ENCODE results near the gene ORAI3. TPM values are rescaled to one million over a fixed set of nuclear protein-coding genes. Genes with fewer than 3 reads are reported as not detected.

Gene ORAI3
- total RNA-seq, 1 experiment from 2014 or later = 10.8 TPM

DNA sequence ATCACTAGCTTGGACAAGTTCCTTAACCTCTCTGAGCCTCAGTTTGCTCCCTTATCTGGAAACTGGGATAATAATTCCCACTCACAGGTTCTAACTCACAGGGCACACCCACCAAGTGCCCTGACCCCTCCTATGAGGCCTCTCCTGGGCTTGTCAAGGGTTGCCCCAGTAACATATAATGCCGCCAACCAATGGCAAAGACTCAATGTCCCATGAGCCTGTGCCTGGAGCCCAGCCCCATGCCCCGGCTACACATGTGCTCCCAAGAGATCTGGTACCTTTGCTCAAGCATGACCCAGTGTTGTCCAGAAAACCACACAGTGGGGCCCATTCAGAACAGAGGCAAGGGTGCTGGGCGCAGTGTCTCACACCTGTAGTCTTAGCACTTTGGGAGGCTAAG, 34.0 kb upstream of the ORAI3 start:
- TF ChIP-seq ZNF121 (CRISPR knock-in tag; IDR thresholded peaks at IDR 0.05) (0 out of 2 replicates have a peak, but pooled peaks have one; percentile 34), FOXP1 (CRISPR knock-in tag; IDR thresholded peaks at IDR 0.05; ENCODE audit: borderline replicate concordance) (no peak)
- Mint-ChIP-seq H3K4me3 (no peak overlapping the region), H3K36me3 (no peaks in the 10 kb centered on the region), H3K27ac (no peak overlapping the region), H3K4me1 (peaks cover 10% of the 10 kb centered on the region), H3K27me3 (ENCODE audit: low read depth) (no peaks in the 10 kb centered on the region; the same call in 1 of the 2 replicates), H3K9me3 (no peaks in the 10 kb centered on the region)
- no peak for DNase-seq (ENCODE audit: low spot score)
- ChIA-PET CTCF (interaction anchor here (1.3 kb wide), 1 partner anchor 70 kb away, joined by 5 read pairs; no protein-coding TSS in a partner anchor), POLR2A (no interaction called here)
- ATAC-seq = no peak; the same call in 1 of the 2 replicates

DNA sequence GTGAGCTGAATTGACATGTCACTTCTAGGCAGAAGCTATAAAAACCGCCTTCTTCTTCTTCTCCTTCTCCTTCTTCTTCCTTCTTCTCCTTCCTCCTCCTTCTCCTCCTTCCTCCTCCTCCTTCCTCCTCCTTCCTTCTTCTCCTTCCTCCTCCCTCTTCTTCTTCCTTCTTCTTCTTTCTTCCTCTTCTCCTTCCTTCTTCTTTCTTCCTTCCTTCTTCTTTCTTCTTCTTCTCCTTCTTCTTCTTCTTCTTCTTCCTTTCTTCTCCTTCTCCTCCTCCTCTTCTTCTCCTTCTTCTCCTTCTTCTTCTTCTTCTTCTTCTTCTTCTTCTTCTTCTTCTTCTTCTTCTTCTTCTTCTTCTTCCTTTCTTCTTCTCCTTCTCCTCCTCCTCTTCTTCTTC, 30.3 kb upstream of the ORAI3 start:
- Mint-ChIP-seq H3K9me3 (no peaks in the 10 kb centered on the region), H3K27ac (no peak overlapping the region), H3K4me3 (no peak overlapping the region), H3K36me3 (no peaks in the 10 kb centered on the region), H3K27me3 (ENCODE audit: low read depth) (no peaks in the 10 kb centered on the region; the same call in 1 of the 2 replicates), H3K4me1 (no peaks in the 10 kb centered on the region)
- DNase-seq (ENCODE audit: low spot score) (no peak), ATAC-seq (no peak)
- ChIA-PET CTCF (interaction anchor here (2.0 to 2.7 kb wide), 2 partner anchors 16 to 74 kb away, joined by 12 to 19 read pairs; no protein-coding TSS in a partner anchor), POLR2A (no interaction called here)
- TF ChIP-seq CTCF (IDR thresholded peaks at IDR 0.05) = no peak
- no peak for TF ChIP-seq ZNF396 (CRISPR knock-in tag; IDR thresholded peaks at IDR 0.05; ENCODE audit: borderline replicate concordance)
- TF ChIP-seq TP53 (CRISPR knock-in tag; IDR thresholded peaks at IDR 0.05) = no peak
- no peak for TF ChIP-seq SOX15 (CRISPR knock-in tag; IDR thresholded peaks at IDR 0.05)
- TF ChIP-seq JAZF1 (CRISPR knock-in tag; IDR thresholded peaks at IDR 0.05) = no peak
- no peak for TF ChIP-seq USF1 (CRISPR knock-in tag; IDR thresholded peaks at IDR 0.05)
- no peak for TF ChIP-seq NR2C2 (CRISPR knock-in tag; IDR thresholded peaks at IDR 0.05)
- no peak for TF ChIP-seq ZNF121 (CRISPR knock-in tag; IDR thresholded peaks at IDR 0.05)
- TF ChIP-seq, protein P1, sequence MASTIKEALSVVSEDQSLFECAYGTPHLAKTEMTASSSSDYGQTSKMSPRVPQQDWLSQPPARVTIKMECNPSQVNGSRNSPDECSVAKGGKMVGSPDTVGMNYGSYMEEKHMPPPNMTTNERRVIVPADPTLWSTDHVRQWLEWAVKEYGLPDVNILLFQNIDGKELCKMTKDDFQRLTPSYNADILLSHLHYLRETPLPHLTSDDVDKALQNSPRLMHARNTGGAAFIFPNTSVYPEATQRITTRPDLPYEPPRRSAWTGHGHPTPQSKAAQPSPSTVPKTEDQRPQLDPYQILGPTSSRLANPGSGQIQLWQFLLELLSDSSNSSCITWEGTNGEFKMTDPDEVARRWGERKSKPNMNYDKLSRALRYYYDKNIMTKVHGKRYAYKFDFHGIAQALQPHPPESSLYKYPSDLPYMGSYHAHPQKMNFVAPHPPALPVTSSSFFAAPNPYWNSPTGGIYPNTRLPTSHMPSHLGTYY (CRISPR knock-in tag; IDR thresholded peaks at IDR 0.05) = no peak
- TF ChIP-seq JUN (CRISPR knock-in tag; IDR thresholded peaks at IDR 0.05) = no peak
- TF ChIP-seq, protein P2, sequence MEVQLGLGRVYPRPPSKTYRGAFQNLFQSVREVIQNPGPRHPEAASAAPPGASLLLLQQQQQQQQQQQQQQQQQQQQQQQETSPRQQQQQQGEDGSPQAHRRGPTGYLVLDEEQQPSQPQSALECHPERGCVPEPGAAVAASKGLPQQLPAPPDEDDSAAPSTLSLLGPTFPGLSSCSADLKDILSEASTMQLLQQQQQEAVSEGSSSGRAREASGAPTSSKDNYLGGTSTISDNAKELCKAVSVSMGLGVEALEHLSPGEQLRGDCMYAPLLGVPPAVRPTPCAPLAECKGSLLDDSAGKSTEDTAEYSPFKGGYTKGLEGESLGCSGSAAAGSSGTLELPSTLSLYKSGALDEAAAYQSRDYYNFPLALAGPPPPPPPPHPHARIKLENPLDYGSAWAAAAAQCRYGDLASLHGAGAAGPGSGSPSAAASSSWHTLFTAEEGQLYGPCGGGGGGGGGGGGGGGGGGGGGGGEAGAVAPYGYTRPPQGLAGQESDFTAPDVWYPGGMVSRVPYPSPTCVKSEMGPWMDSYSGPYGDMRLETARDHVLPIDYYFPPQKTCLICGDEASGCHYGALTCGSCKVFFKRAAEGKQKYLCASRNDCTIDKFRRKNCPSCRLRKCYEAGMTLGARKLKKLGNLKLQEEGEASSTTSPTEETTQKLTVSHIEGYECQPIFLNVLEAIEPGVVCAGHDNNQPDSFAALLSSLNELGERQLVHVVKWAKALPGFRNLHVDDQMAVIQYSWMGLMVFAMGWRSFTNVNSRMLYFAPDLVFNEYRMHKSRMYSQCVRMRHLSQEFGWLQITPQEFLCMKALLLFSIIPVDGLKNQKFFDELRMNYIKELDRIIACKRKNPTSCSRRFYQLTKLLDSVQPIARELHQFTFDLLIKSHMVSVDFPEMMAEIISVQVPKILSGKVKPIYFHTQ (CRISPR knock-in tag; IDR thresholded peaks at IDR 0.05) = no peak
- no peak for TF ChIP-seq ATF1 (CRISPR knock-in tag; IDR thresholded peaks at IDR 0.05)
- TF ChIP-seq MLX (CRISPR knock-in tag; IDR thresholded peaks at IDR 0.05) = no peak
- TF ChIP-seq EMX1 (CRISPR knock-in tag; IDR thresholded peaks at IDR 0.05) = no peak
- TF ChIP-seq SMAD4 (CRISPR knock-in tag; IDR thresholded peaks at IDR 0.05) = no peak
- no peak for TF ChIP-seq ZBTB43 (CRISPR knock-in tag; IDR thresholded peaks at IDR 0.05)
- TF ChIP-seq OVOL2 (CRISPR knock-in tag; IDR thresholded peaks at IDR 0.05; ENCODE audit: borderline replicate concordance) = no peak
- TF ChIP-seq ZNF532 (CRISPR knock-in tag; IDR thresholded peaks at IDR 0.05; ENCODE audit: borderline replicate concordance) = no peak
- TF ChIP-seq, protein P3, sequence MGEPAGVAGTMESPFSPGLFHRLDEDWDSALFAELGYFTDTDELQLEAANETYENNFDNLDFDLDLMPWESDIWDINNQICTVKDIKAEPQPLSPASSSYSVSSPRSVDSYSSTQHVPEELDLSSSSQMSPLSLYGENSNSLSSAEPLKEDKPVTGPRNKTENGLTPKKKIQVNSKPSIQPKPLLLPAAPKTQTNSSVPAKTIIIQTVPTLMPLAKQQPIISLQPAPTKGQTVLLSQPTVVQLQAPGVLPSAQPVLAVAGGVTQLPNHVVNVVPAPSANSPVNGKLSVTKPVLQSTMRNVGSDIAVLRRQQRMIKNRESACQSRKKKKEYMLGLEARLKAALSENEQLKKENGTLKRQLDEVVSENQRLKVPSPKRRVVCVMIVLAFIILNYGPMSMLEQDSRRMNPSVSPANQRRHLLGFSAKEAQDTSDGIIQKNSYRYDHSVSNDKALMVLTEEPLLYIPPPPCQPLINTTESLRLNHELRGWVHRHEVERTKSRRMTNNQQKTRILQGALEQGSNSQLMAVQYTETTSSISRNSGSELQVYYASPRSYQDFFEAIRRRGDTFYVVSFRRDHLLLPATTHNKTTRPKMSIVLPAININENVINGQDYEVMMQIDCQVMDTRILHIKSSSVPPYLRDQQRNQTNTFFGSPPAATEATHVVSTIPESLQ (CRISPR knock-in tag; IDR thresholded peaks at IDR 0.05) = no peak

All from WTC11 (cell line).